Activated CD4-positive, CD25-positive, alpha-beta regulatory T cell treated with anti-CD3 and anti-CD28 coated beads, Interleukin-2, amount 50 U/mL, for 16 hours (primary cell): Measurements from ENCODE around the gene NR2F1-AS1.

Source experiments
- DNase-seq: peaks from one replicate; pipeline ENCODE4 v3.0.0-alpha.2; 2020; ENCODE audit warnings: low read depth, low spot score

Gene NR2F1-AS1

DNA sequence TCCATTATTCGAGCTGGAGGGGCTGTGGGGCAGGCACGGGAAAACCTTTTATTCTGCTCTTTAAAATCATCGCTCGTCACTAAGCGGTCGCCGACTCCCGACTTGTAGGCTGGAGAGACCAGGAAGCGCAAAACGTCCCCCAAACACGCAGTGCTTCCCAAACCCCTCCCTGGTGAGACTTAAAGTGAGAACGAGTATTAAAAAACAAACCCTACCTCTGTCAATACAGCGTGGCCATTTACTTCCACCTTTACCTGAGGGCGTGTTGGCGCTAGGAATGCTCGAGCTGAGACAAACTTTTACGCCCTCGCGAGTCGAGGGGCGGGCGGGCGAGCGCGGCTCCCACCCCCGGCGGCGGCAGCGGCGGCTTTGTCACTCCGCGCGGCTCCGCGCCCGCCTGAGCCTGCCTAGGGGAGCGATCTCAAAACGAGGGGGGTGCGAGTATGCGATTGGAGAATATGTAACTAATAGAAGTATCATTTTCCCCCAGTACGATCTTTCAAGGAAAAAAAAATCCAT, at the start of gene NR2F1-AS1:
NR2F1-AS1 (minus strand) TSS at position 293 of the 519 bp plus-strand sequence.
- DNase-seq = no peak

DNA sequence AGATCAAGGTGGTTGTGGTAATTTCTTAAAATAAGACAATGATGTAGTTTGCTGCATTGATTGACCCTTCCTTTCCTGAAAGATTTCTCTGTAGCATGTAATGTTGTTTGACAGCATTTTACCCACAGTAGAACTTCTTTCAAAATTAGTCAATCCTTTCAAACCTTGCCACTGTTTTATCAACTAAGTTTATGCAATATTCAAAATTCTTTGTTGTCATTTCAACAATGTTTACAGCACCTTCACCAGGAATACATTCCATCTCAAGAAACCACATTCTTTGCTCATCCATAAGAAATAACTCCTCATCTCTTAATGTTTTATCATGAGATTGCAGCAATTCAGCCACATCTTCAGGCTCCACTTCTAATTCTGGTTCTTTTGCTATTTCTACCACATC, 45.8 kb upstream of the NR2F1-AS1 start:
- DNase-seq = no peak

DNA sequence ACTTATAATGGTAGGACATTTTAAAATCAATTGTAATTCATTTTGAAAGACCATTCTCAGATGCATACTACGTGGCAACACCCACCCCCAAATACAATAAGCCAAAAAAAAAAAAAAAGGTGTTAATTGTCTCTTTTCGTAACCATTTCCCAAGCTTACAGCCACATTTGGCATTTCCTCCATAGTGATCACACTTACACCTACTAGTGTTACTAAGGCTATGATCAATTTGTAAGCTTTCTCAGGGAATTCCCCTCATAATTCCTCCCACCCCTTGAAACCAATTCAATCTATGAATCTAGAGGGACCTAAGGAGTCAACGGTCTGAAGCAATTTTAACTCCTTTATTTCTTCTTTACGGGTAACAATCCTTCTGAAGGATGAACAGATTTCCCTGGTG, 42.1 kb upstream of the NR2F1-AS1 start:
- DNase-seq = no peak

DNA sequence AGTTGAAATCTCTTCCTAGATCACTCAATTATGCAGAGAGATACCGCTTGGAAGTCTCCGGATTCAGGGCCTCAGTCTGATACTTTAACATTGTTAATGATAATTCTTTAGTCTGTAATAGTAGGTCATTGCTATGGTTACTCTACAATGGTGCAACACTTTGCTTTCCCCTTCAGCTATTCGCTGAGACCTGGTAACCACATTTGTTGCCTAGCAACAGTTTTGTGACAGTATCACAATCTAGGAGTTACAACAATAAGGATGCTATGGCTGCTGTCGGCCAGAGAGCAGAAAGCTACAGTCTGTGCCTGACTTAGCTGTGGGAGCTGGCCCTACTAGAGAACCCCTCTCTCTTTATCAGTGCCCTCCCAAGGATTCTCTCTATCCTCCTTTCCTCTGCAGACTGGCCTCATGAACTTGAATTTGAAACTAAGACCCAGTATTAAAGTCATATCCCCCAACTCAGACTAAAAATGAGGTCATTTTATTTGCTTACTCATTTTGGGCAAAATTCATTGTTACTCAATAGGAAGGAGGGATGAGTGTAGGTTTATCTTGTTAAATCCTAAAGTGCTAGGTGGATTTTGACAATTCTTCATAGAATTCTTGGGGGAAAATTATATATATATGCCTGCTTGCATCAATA, 41.3 kb upstream of the NR2F1-AS1 start:
- no peak for DNase-seq

DNA sequence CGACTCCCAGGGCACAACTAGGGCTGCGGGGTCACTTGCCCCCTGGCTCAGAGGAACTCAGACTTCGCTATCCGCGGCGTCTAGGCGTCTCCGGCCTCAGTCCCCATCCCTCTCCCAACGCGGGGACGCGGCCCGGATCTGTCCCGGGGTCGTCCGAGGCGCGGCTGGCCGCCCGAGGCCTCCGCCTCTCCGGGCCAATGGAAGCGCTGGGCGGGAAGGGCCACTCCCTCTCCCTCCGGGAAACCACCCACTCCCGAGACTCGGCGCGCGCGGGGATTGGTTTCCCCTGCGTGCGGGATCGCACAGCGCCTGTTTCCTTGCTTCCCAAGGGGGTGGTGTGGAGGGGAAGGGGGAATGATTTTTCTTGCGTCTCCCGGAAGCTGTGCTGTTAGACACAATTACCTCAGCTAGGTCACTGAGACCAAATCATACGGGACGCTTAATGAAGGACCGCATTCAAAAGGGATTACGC, 40.3 kb upstream of the NR2F1-AS1 start:
- no peak for DNase-seq

DNA sequence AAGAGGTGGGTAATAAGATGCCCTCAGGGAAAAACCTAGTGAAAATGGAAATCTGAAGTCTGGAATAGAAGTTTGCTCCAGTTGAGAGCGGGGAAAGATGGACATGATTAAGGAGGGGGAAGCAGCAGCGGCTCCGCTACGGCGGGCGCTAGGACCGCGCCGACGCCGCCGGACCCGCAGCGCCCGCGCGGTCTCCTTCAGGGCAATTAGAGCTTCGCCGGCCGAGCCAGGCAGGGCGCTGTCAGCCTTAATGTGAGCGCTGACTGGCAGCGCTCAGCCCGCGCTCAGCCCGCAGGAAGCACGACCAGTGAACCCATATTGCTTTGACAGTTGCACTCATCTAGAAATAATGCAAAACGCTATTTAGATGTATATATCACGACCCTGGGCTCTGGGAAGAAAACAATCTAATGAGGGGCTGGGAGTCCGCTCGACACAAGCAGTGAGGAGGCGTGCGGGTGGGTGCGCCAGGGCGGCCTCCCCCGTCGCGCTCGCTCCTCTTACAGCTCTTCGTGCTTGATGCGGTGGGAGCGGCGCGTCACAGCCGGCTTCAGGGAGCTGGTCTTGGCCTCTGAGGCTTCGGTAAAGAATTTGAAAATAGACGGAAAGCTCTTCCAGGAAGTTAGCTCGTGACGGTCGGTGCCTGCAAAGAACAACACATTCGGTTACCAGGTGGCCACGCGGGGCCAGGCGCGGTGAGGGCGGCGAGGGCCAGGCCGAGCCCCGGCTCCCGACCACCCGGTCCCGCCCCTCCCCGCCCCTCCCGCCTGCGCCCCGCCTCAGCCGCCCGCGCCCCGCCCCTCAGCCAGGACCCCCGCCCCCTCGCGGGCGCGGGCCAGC, 39.7 kb upstream of the NR2F1-AS1 start:
- DNase-seq = no peak

DNA sequence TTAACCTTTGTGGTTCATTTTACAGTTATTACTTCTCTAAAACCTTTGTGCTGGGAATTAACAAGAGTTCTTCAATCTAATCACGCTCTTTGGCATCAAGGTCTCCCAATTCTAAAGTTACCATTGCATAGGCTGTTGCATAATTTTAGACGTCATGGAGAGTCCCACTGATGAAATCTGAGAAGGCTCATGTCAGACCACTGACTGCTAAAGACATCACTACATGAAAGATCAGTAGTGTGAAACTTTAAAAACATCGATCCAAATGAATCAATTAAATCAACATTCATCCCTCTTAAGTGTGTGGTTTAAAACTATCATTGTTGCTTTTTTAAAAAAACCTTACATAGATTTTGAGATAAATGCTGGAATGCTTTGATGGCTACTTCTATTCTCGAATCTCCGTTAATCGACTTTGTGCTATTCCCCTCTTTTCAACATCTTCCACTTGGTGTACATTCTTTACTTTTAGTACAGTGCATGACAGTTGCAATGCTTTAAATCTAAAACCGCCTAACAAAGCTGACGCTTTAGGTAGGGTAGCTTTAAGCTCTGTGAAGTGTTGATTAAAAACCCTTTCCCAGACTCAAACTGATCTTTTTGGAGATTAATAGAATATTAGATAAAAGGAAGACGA, 35.6 kb upstream of the NR2F1-AS1 start:
- DNase-seq = no peak

DNA sequence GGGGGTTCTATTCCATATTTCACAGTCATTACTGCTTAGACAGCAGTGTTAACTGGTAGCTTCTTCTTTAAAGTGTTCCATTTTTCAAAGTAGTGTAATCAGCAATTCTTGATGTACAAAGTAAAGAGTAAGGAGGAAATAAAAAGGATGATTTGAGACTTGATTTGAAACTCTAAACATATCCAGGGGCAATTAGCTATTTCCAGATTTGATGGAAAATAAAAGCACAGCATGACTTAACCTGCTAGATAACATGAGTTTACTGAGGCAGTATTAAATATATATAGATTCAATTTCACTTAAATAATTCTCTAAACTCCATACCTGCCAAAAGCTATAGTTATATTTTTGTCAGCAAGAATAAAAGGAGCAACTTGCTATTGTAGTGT, 31.8 kb upstream of the NR2F1-AS1 start:
- no peak for DNase-seq

DNA sequence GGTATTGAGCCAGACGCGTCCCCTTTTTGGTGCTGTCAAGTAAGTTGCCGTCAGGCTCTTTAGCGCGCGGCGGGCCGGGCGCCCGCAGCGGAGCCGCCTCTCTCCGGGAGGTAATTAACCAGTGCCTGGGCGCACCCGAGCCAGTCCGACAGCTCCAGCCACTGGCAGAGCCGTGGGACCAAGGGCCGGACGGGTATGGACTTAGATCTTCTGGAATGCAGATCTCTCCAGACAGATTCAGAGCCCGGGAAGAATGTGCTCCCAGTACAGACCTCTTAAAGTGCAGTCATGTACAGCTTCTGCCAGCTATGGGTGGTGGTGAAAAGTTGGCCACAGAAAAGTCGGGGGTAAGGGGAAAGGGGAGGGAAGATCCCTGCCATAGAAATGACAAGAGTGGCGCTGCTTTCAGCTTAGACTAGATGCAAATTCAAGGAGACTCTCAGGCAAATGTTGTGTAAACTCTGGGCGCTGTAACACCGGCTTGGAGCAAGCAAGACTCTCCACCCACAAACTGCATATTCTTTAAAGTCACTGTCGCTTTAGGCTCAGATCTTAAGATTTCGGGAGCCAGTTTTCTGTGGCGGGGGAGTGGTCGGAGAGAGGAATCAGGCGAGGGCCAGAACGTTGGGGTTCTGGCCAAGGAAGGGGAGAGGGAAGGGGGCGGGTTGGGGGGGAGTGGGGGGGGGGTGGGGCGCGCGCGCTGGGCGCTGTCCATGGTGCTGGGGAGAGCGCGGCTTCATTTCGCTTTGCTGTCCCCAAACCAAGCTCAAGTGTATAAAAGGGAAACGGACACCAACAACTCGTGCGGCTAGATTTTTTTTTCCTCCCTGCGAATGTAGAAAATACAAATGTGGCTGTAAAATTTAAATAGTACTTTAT, 31.2 kb upstream of the NR2F1-AS1 start:
- DNase-seq = no peak

DNA sequence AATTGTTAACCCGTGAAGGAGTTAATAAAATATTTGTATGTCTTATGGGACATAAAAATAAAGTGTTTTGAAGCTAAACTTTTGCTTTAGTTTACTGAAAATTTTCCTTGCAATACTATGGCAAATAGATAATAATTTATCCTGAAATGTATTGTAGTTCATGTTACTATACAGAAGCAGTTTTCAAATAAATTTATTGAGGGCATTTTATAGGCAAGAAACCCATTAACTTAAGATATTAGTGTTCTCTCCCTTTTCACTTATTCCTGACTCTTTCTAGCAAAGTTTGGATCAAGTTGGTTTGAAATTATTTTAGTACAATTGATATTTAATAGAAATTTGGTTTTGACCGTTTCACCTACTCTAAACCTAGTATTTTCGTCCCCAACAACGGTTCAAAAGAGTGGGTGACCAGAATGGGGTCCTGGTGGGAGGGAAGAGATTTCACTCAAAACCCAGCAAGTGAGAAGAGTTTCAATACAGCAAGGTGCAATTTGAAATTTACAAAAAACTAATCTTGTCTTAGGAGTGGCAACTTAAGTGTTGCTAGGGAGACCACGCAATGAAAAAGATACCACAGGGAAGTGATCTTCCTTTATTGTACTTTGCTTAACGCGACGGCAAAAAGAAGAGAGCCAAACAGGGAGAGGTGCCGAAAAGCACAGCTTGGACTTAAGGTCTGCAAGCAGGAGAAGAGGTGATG, 30.4 kb upstream of the NR2F1-AS1 start:
- no peak for DNase-seq

DNA sequence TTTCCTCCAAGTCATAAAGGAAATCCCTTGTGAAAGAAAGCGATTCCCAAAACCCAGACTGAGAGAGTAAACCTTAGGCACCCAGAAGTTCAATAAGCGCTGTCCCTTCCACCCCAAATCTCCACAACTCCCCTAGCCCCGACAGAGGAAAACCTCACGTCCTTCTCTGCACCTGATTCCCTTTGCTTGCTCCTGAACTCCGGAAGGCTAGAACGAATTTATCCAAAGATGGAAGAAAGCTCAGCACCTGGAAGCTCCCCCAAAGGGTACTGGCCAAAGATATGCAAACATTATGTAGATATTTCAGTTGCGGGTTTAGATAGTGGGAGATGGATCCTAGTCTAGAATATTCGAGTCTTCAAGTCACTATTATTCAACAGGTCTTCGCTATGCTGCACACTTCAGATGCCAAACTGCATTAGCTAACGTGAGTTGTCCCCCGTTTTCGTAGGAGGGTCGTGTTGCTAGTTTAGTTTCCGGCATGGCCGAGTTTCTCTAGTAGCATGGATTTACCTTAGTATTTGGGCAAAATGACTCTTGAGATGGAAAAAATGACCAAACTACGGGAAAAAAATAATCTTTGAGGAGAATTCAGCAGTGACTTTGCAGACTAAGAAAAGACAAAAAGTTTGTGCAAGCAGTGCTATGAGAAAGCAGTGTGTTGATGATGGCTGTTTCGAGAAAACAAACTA, 29.7 kb upstream of the NR2F1-AS1 start:
- no peak for DNase-seq

DNA sequence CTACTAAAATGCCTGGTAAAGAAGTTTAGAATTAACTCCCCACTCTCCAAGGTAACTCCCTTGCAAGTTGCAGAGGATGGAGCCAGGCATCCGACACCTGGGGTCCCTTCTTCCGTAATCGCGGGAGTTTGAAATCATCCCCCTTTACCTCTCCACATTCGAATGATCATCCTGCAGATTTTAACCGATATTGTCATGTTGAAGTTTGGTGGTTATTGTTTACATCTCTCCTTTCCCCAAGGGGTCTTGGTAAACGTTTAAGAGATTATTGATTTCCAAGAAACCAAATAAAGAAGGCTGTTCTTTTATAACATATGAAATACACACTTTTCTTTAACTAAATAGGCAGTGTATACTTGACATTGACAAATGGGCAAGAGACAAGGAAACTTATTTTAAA, 28.7 kb upstream of the NR2F1-AS1 start:
- no peak for DNase-seq

DNA sequence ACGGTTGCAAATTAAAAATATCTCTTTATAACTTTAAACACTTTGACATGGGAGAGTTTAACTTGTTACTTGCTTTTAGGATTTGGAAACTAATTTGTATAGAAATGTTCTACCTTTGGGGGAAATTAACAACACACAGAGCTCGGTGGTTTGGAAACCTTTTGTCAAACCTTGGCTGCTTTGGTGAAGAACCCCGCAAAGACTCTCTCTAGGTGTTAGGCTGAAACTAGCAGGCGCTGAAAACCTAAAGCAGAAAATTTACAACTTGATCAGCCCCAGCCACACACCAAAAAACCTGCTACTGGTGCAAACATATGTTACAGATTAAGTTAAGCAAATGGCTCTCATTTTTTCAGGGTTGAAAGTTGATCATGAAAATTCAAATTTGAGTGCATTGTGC, 27.8 kb upstream of the NR2F1-AS1 start:
- DNase-seq = no peak

DNA sequence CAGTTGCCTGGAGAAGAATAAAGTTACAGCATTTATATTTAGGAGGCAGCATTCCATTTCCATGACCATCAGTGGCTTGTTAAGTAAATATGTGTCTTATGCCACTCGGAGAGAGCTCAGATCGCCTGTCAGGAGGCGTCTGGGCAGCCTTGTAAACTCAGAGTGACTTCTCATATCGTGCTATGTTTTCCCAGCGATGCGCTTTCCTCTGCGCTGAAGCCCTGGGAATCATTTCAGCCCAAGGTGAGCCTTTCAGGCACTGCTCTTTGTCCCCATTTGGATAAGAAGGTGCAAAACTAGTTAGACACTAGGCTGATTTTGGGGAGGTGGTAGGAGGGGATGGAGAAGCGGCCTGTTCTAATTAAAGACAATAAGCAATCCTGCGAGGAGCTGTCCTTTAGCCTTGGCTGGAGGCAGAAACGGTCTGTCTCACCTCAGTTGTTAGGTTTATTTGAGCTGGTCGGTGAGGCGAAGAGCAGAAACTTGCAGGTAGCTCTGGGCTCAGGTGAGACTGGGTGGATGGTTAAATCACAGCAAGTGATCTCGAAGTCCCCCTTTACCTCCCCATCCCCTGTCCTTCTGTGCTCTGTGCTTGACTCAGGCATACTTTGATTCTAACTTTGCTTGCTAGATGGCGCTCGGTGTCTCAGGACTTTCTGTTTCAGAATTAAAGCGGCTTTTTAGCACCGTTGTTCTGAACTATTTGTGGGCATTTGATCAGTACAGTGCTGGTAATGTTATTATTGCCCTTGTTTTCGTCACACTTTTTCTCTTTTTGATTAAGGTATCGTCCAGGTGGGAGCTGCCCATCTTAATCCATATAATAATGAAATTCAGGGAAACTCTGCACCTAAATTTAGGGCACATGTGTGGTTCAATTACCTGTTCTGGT, 26.6 kb upstream of the NR2F1-AS1 start:
- DNase-seq = no peak

DNA sequence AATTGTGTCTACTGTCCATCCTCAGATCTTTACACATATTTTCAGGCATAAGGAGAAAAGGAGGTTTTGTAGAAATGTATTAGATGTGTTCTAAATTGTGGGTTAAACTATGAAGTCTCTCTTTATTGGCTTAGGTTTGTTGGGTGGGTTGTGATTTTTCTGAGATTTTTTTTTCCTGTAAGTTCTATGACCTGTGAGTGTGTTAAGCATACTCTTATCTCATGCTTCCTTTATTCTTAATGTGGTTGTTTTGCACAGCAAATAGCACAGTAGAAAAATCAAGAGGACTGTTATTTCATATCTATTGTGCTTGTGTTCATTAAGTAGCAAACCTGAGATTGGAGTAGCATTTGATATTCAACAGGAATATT, 25.3 kb upstream of the NR2F1-AS1 start:
- no peak for DNase-seq

DNA sequence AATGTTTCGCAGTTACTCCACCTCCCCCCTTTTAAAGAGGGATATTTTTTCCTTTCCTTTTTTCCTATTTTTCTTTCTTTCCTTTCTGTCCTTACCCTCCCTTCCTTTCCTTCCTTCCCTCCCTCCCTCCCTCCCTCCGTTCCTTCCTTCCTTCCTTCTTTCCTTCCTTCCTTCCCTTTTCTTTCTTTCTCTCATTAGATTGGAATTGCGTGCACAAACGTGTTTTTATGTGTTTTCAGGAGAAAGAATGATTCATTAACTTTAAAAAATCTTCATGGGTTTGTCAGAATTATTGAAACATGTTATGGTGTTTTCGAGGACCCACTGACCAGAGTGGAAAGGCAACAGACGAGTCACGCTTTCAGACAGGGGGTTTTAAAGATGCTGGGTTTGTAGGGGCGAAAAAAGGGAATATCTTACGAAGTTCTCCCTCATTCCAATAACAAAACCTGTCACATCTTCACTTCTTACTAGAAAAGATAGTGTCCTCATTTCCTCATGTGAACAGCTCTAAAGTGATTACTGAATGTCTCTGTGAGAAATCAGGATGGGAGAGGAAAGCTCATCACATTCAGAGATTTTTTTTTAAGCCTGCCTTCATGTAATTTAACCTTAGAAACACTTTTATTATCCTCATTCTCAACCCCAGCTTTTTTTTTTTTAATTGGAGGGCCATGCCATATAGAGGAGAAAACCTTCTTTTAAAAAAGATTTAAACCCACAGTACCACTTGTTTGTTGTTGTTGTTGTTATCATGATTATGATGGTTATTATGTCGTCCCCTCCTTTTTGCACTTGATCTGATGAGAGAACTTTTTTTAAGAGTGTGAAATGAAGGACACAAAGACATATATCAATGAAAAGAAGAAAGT, 23.9 kb upstream of the NR2F1-AS1 start:
- no peak for DNase-seq

DNA sequence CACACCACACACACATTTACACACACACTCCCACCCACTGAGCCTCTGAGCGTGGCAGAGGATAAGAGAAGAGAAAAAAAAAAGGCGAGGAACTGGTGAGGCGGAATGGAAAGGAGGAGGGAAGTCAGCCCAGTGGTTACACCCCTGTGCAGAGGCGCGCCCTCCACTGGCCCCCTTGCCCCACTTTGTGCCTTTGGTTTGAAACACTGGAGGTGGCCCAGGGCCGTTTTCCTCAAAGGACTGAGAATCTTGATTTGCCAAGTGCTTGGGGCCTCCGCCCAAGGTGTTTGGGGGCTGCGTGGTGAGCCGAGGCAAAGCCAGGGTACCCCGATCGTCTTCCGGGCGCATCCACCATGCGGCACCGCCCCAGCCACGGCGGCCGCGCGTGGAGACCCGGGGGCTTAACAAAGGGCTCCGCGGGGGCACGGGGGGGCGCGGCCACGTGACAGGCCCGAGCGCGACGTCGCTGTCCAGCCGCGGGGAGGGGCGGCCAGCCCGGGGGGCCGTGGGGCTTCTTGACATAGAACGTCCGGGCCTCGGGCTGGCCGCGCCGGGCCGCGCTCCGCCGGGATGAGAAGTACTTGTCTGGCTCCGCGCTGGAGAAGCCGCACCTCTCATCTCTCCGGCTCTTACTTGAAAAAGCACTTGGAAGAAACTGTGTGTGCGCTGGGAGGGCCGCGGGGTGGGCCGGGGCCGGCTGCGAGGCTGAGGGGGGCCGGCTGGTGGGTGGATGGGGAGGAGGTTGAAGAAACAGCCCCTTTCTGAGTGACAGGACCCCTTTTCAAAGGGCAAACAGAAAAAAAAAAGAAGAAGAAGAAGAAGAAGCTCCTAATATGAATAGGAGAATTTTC, 23.0 kb upstream of the NR2F1-AS1 start:
- no peak for DNase-seq
